Memory B cell (primary cell): ENCODE measurements around the gene TRAF3IP3.
A peak's percentile ranks its signal among the peaks of the same experiment; 100 is the strongest.

Experiments used
- ATAC-seq: fragments of 150-1000 bp; cut with Tn5 transposase; 2 replicates; pipeline ENCODE4 v1.10.0; 2021; ENCODE audit warnings: low read depth, mild to moderate bottlenecking, moderate library complexity
- DNase-seq, 2 donors: peaks; one replicate each; pipeline ENCODE4 v3.0.0; 2022; ENCODE audit warnings: low spot score in 2 of 2
- H3K27ac Mint-ChIP-seq: one replicate; pipeline ENCODE4 v1.8.0; 2022; ENCODE audit warnings: mild to moderate bottlenecking, moderate library complexity, mixed read lengths
- H3K27me3 Mint-ChIP-seq: one replicate; pipeline ENCODE4 v1.8.0; 2022; ENCODE audit warnings: mixed read lengths
- H3K36me3 Mint-ChIP-seq: one replicate; pipeline ENCODE4 v1.8.0; 2022; ENCODE audit warnings: mild to moderate bottlenecking, mixed read lengths
- H3K4me1 Mint-ChIP-seq: one replicate; pipeline ENCODE4 v1.8.0; 2022; ENCODE audit warnings: mixed read lengths
- H3K4me3 Mint-ChIP-seq: one replicate; pipeline ENCODE4 v1.8.0; 2022; ENCODE audit warnings: mild to moderate bottlenecking, moderate library complexity, mixed read lengths
- H3K9me3 Mint-ChIP-seq: one replicate; pipeline ENCODE4 v1.8.0; 2022; ENCODE audit warnings: mixed read lengths

Gene TRAF3IP3

GRCh38 chr1:209805341-209805781 lies 49.5 kb downstream of the TRAF3IP3 start:
- H3K27ac Mint-ChIP-seq: no peak overlapping the region
- H3K27me3 Mint-ChIP-seq: no peaks in the 10 kb centered on the region
- DNase-seq: no peak
- H3K4me3 Mint-ChIP-seq: peak overlapping the region; percentile 98
- H3K36me3 Mint-ChIP-seq: peaks cover 2% of the 10 kb centered on the region
- H3K4me1 Mint-ChIP-seq: peaks cover 6% of the 10 kb centered on the region
- no peaks in the 10 kb centered on the region for H3K9me3 Mint-ChIP-seq
- ATAC-seq: no peak

DNA sequence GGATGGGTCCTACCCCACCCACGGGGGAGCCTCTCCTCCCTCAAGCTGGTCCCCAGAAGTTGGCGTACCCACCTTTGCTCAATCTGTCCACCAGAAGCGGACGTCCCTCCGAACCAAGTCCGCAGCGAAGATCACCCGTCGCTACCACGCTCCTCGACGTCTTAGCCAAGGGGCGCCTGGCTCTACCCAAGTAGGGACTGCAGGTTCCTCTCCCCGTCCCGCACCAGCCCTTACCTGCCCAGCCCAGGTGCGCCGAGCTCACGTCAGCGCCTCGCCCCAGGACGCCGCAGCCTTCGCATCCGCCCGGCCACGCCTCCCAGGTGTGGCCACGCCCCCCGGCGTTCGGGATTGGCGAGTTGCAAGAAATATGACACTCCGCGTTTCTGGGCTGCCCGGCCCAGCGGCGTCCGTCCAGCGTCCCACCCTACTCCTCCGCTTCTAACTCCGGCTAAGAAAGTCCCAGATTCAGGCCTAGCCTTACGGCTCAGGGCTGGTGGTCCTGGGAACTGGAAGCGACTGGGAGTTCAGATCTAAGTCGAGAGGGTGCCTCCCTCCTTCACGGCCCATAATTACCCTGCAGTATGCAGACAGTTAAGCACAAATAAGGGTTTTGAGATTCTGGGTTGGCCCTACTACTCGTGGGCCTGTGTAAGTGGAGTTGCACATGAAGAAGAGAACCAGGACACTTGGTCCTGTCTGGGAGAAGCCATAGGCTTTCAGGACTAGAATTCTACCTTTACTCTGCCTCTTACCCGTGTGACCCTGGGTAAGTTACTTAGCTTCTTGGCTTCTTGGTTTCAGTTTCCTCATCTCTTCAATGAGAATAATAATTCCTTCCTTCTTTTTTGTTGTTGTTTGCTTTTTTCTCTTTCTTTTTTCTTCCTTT lies 50.3 kb downstream of the TRAF3IP3 start, which contains the start of gene IRF6:
TSS of gene IRF6 (minus strand) at position 268 of the 886 bp plus-strand sequence. CDS start 4,729 bp downstream, outside the sequence.
- Mint-ChIP-seq H3K4me1 (peaks cover 6% of the 10 kb centered on the region), H3K27me3 (no peaks in the 10 kb centered on the region), H3K27ac (peak within 1 kb of the TSS; percentile 75), H3K4me3 (peak within 1 kb of the TSS; percentile 98), H3K9me3 (no peaks in the 10 kb centered on the region), H3K36me3 (no peaks in the 10 kb centered on the region)
- ATAC-seq (peak; percentile 91), DNase-seq (peak; percentile 60 to 66)

GRCh38 chr1:209807509-209807908 lies 51.7 kb downstream of the TRAF3IP3 start:
- no peak for DNase-seq
- no peak for ATAC-seq
- Mint-ChIP-seq H3K27me3 (no peaks in the 10 kb centered on the region), H3K4me3 (no peak overlapping the region), H3K4me1 (peaks cover 6% of the 10 kb centered on the region), H3K9me3 (no peaks in the 10 kb centered on the region), H3K27ac (no peak overlapping the region), H3K36me3 (no peaks in the 10 kb centered on the region)

GRCh38 chr1:209808059-209808581 lies 52.3 kb downstream of the TRAF3IP3 start:
- Mint-ChIP-seq H3K4me1 (peaks cover 6% of the 10 kb centered on the region), H3K9me3 (no peaks in the 10 kb centered on the region), H3K27ac (no peak overlapping the region), H3K4me3 (no peak overlapping the region), H3K36me3 (no peaks in the 10 kb centered on the region), H3K27me3 (no peaks in the 10 kb centered on the region)
- ATAC-seq (no peak), DNase-seq (no peak)

- ATAC-seq: no peak
- Mint-ChIP-seq H3K27ac (no peak overlapping the region), H3K36me3 (no peaks in the 10 kb centered on the region), H3K27me3 (no peaks in the 10 kb centered on the region), H3K9me3 (no peaks in the 10 kb centered on the region), H3K4me1 (peaks cover 6% of the 10 kb centered on the region), H3K4me3 (no peak overlapping the region)
- no peak for DNase-seq
Observed at GRCh38 chr1:209809611-209810010, 53.8 kb downstream of the TRAF3IP3 start.

DNA sequence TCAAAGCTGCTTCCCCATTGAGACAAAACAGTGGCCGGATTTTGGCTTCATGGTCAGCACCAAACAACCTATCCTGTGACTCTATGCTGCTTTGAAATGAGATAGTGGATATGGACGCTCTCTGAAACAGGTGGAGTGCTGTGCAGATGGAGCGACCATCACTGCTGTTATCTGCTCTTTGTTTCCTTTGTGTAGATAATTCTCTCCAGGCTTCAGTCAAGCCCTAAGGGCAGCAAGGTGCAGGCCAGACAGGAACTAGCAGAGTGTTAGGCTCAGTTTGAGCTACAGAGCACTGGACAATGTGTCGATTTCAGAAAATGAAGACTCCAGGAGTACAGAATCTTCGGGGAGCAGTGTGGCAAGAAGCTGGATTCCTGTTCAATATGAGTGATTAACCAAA lies 54.9 kb downstream of the TRAF3IP3 start:
- DNase-seq: no peak
- H3K4me3 Mint-ChIP-seq: no peak overlapping the region
- H3K36me3 Mint-ChIP-seq: no peaks in the 10 kb centered on the region
- ATAC-seq: no peak
- H3K27me3 Mint-ChIP-seq: no peaks in the 10 kb centered on the region
- H3K4me1 Mint-ChIP-seq: peaks cover 5% of the 10 kb centered on the region
- no peaks in the 10 kb centered on the region for H3K9me3 Mint-ChIP-seq
- H3K27ac Mint-ChIP-seq: no peak overlapping the region

DNA sequence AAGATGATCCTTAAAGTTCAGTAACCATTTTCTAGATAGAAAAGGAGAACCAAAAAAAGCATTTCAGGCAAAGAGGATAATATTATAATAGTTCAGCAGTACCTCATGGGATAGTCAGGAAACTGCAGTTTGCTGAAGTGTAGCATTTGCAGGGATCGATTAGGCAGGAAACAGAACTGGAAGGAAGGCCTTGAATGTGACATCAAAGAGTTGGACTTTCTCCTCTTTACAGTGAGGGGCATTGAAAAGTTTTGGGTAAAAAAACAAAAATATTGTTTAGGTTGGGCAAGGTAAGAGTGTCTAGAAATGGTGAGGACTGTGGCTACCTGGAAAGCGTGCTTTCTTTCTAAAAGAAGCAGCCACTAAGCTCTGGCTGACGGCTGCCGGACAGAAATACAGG lies 58.0 kb downstream of the TRAF3IP3 start:
- no peaks in the 10 kb centered on the region for H3K4me1 Mint-ChIP-seq

GRCh38 chr1:209815490-209815889 lies 59.6 kb downstream of the TRAF3IP3 start:
- H3K27ac Mint-ChIP-seq: no peak overlapping the region
- H3K9me3 Mint-ChIP-seq: no peaks in the 10 kb centered on the region
- H3K4me3 Mint-ChIP-seq: no peak overlapping the region
- H3K27me3 Mint-ChIP-seq: peaks cover 12% of the 10 kb centered on the region
- DNase-seq (no peak), ATAC-seq (no peak)
- no peaks in the 10 kb centered on the region for H3K4me1 Mint-ChIP-seq
- H3K36me3 Mint-ChIP-seq: no peaks in the 10 kb centered on the region

More for the DNA sequence above, 58.0 kb downstream of the TRAF3IP3 start:
- DNase-seq (no peak), ATAC-seq (no peak)
- Mint-ChIP-seq H3K27me3 (peaks cover 8% of the 10 kb centered on the region), H3K9me3 (no peaks in the 10 kb centered on the region), H3K4me3 (no peak overlapping the region), H3K36me3 (no peaks in the 10 kb centered on the region), H3K27ac (no peak overlapping the region)

DNA sequence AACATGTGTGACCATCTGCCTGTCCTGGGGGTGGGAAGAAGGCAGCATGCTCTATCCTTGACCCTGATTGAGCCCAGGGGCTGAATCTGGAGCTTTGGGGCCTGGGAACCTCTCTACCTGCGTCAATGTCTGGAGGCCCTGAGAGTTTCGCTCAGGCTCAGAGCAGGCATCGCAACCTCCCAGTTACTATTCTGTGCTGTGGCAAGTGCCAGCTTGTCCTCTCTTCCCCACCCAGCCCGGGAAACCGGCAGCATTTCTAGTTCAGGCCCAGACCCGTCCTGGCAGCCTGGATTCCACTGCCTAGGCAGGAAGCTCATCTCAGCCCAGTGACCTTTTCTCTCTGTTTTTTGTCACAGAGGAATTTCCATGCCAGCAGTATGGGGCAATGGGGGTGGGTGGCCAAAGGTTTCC lies 60.1 kb downstream of the TRAF3IP3 start:
- ATAC-seq: no peak
- Mint-ChIP-seq H3K9me3 (no peaks in the 10 kb centered on the region), H3K4me3 (no peak overlapping the region), H3K36me3 (no peaks in the 10 kb centered on the region), H3K27ac (no peak overlapping the region), H3K27me3 (peaks cover 13% of the 10 kb centered on the region), H3K4me1 (no peaks in the 10 kb centered on the region)
- no peak for DNase-seq

- no peak for DNase-seq
- no peaks in the 10 kb centered on the region for H3K4me1 Mint-ChIP-seq
- H3K27me3 Mint-ChIP-seq: peaks cover 19% of the 10 kb centered on the region
- no peak overlapping the region for H3K27ac Mint-ChIP-seq
- no peaks in the 10 kb centered on the region for H3K36me3 Mint-ChIP-seq
- H3K9me3 Mint-ChIP-seq: no peaks in the 10 kb centered on the region
- no peak overlapping the region for H3K4me3 Mint-ChIP-seq
- no peak for ATAC-seq
Observed at GRCh38 chr1:209816923-209817322, 61.1 kb downstream of the TRAF3IP3 start.

GRCh38 chr1:209817691-209818090 lies 61.8 kb downstream of the TRAF3IP3 start:
- DNase-seq: no peak

DNA sequence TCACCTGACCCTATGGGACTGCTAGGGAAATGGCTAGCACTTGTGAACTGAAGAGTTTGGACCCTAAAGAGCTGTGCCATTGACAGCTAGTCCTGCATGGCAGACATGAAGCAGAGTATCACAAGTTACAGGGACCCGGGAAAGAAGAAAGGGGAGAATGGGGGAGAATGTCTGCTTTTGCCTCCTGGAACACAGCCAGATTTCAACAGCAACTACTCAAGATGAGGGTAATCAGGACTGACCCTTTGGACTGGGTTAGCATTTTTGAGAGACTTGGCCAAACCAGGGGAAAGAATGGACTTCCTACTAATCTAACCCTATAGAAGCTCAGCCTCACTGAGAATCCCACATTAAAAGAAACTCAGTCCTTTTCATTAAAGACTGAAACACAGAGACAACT lies 63.2 kb downstream of the TRAF3IP3 start:
- no peaks in the 10 kb centered on the region for H3K9me3 Mint-ChIP-seq
- peaks cover 24% of the 10 kb centered on the region for H3K27me3 Mint-ChIP-seq
- no peak overlapping the region for H3K27ac Mint-ChIP-seq
- no peak for DNase-seq
- peaks cover 6% of the 10 kb centered on the region for H3K4me1 Mint-ChIP-seq
- no peak overlapping the region for H3K4me3 Mint-ChIP-seq
- no peak for ATAC-seq
- H3K36me3 Mint-ChIP-seq: no peaks in the 10 kb centered on the region

More at GRCh38 chr1:209817691-209818090, 61.8 kb downstream of the TRAF3IP3 start:
- no peaks in the 10 kb centered on the region for H3K9me3 Mint-ChIP-seq
- no peak overlapping the region for H3K4me3 Mint-ChIP-seq
- no peak overlapping the region for H3K27ac Mint-ChIP-seq
- ATAC-seq: no peak
- peaks cover 21% of the 10 kb centered on the region for H3K27me3 Mint-ChIP-seq
- peaks cover 2% of the 10 kb centered on the region for H3K4me1 Mint-ChIP-seq
- H3K36me3 Mint-ChIP-seq: no peaks in the 10 kb centered on the region

GRCh38 chr1:209820986-209821385 lies 65.1 kb downstream of the TRAF3IP3 start:
- H3K4me1 Mint-ChIP-seq: peaks cover 6% of the 10 kb centered on the region
- ATAC-seq (no peak), DNase-seq (no peak)
- H3K27me3 Mint-ChIP-seq: peaks cover 24% of the 10 kb centered on the region
- no peak overlapping the region for H3K27ac Mint-ChIP-seq
- no peak overlapping the region for H3K4me3 Mint-ChIP-seq
- no peaks in the 10 kb centered on the region for H3K36me3 Mint-ChIP-seq
- no peaks in the 10 kb centered on the region for H3K9me3 Mint-ChIP-seq

DNA sequence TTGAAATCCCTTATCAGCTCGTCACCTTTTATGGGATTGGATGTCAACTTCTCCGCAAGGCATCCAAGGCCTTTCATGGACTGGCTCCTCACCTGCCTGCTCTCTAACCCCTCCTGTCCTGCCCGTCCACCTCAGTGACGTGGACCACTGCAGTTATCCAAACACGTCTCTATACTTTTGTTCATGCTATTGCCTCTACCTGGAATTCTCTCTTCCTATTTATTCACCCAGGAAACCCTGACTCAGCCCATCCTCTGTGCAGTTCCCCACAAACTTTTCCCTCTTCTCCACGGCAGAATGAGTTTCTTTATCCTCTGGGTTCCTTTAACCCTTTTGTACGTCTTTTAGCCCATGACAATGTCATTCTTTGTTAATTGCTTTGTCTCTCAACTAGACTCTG lies 66.9 kb downstream of the TRAF3IP3 start:
- DNase-seq: no peak
- no peak for ATAC-seq
- H3K27ac Mint-ChIP-seq: no peak overlapping the region
- H3K4me3 Mint-ChIP-seq: no peak overlapping the region
- H3K36me3 Mint-ChIP-seq: no peaks in the 10 kb centered on the region
- no peaks in the 10 kb centered on the region for H3K9me3 Mint-ChIP-seq
- H3K4me1 Mint-ChIP-seq: peaks cover 9% of the 10 kb centered on the region
- peaks cover 19% of the 10 kb centered on the region for H3K27me3 Mint-ChIP-seq
